GM23338 (cell line): ENCODE data around the gene CCDC82.

Experiments
- CREB1 ChIP-seq: fragments of 250-450 bp; sonication (Bioruptor Pico); IDR thresholded peaks from 2 replicates; pipeline ENCODE4 v1.5.0; 2020; ENCODE audit warnings: low read depth, mild to moderate bottlenecking, moderate library complexity
- CTCF ChIP-seq, 2 experiments: fragments of 200-600 bp in 1 of 2; sonication (generic) in 1 of 2; conservative IDR thresholded peaks; 2 replicates each; pipeline versions ENCODE4 v1.5.1 to v1.6.1; 2016 to 2017; ENCODE audit warnings: antibody characterized with exemption in 2 of 2, low read depth in 2 of 2, mild to moderate bottlenecking in 2 of 2, moderate library complexity in 1 of 2
- EZH2 ChIP-seq: fragments of 200-600 bp; sonication (generic); IDR thresholded peaks from one replicate; pipeline ENCODE4 v1.8.0; 2017; ENCODE audit warnings: antibody characterized with exemption, mild to moderate bottlenecking, low read depth; ENCODE audit not compliant: unreplicated experiment
- EZH2phosphoT487 ChIP-seq: fragments of 200-600 bp; sonication (generic); IDR thresholded peaks from one replicate; pipeline ENCODE4 v1.8.1; 2018; ENCODE audit warnings: antibody characterized with exemption; ENCODE audit not compliant: unreplicated experiment
- POLR2AphosphoS5 ChIP-seq: IDR thresholded peaks from 2 replicates; pipeline ENCODE4 v1.6.1; 2016; ENCODE audit warnings: antibody characterized with exemption, low read depth
- REST ChIP-seq: IDR thresholded peaks from one replicate; pipeline ENCODE4 v1.6.1; 2018; ENCODE audit warnings: antibody characterized with exemption; ENCODE audit not compliant: unreplicated experiment

- TF ChIP-seq EZH2: no peak
- TF ChIP-seq CTCF (conservative IDR thresholded peaks at IDR 0.05; ENCODE audit: low read depth in 2 of 2): no peak
- no peak for TF ChIP-seq POLR2AphosphoS5
- TF ChIP-seq EZH2phosphoT487: no peak
- no peak for TF ChIP-seq REST
- no peak for TF ChIP-seq CREB1 (CRISPR knock-in tag)
Measured at GRCh38 chr11:96340555-96340885, 49.2 kb downstream of the CCDC82 start.
